B cell (primary cell): ENCODE measurements around the gene EPDR1. TPM values are rescaled to one million over a fixed set of nuclear protein-coding genes. Genes with fewer than 3 reads are reported as not detected.

Experiments used
- ATAC-seq: fragments of 200-7000 bp; cut with Tn5 transposase; one replicate; pipeline ENCODE4 v1.10.0; 2021; ENCODE audit warnings: low read depth, mild to moderate bottlenecking, moderate number of reproducible peaks, moderate library complexity
- CTCF ChIA-PET: fragments of 350-600 bp; sonication (Branson Sonifier 250); formaldehyde crosslinking; loops from one replicate; lab custom pipeline; 2021; ENCODE audit warnings: antibody characterized with exemption, inconsistent platforms; lab: Charles Lee
- POLR2A ChIA-PET: fragments of 350-600 bp; sonication (Branson Sonifier 250); formaldehyde crosslinking; loops from one replicate; lab custom pipeline; 2021; ENCODE audit warnings: antibody characterized with exemption; lab: Charles Lee
- DNase-seq: peaks from one replicate; pipeline ENCODE4 v3.0.0; 2013
- H2AFZ ChIP-seq: 2 replicates; pipeline ENCODE4 v1.6.1; 2012; ENCODE audit warnings: mild to moderate bottlenecking, low read depth, low read length; ENCODE audit not compliant: insufficient read depth, poor library complexity, severe bottlenecking
- H3K27ac ChIP-seq, 2 donors: 1 replicate in 1 of 2; 2 replicates in 1 of 2; pipeline ENCODE4 v1.5.1; 2012 to 2013; ENCODE audit warnings: low read length in 2 of 2, mild to moderate bottlenecking in 2 of 2, moderate library complexity in 1 of 2
- H3K27me3 ChIP-seq, 4 experiments: fragments of 200-600 bp in 1 of 4; sonication (generic) in 1 of 4; replicated peaks in 1 of 4; 1 replicate in 2 of 4; 2 replicates in 2 of 4; pipeline versions ENCODE4 v1.6.1 to v1.7.0; 2013 to 2016; ENCODE audit warnings: low read length in 3 of 4, mild to moderate bottlenecking in 2 of 4, mixed read lengths in 1 of 4, moderate library complexity in 1 of 4; ENCODE audit not compliant: insufficient read depth in 4 of 4, control insufficient read depth in 3 of 4; ENCODE audit errors: control extremely low read depth in 1 of 4
- H3K36me3 ChIP-seq, 2 experiments: replicated peaks in 1 of 2; 1 replicate in 1 of 2; 2 replicates in 1 of 2; pipeline versions ENCODE4 v1.6.1 to v1.7.1; 2013; ENCODE audit warnings: low read length in 1 of 2; ENCODE audit not compliant: insufficient read depth in 2 of 2, control insufficient read depth in 1 of 2; ENCODE audit errors: control extremely low read depth in 1 of 2, extremely low read depth in 1 of 2
- H3K4me1 ChIP-seq, 2 donors: fragments of 200-600 bp in 1 of 2; sonication (generic) in 1 of 2; 1 replicate in 1 of 2; 2 replicates in 1 of 2; pipeline versions ENCODE4 v1.5.1 to v1.6.1; 2013 to 2017; ENCODE audit warnings: low read length in 2 of 2; ENCODE audit not compliant: control insufficient read depth in 2 of 2, insufficient read depth in 2 of 2
- H3K4me2 ChIP-seq: replicated peaks from 2 replicates; pipeline ENCODE3; 2012; ENCODE audit warnings: mild to moderate bottlenecking, low read depth, low read length; ENCODE audit not compliant: poor library complexity, severe bottlenecking
- H3K4me3 ChIP-seq, 5 experiments: fragments of 200-600 bp in 1 of 5; sonication (generic) in 1 of 5; 1 replicate in 3 of 5; 2 replicates in 2 of 5; pipeline versions ENCODE4 v1.5.1 to v1.7.0; 2011 to 2016; ENCODE audit warnings: low read length in 4 of 5, mild to moderate bottlenecking in 4 of 5, low read depth in 2 of 5, control low read depth in 1 of 5, moderate library complexity in 1 of 5; ENCODE audit not compliant: insufficient read depth in 1 of 5; ENCODE audit errors: control extremely low read depth in 1 of 5, extremely low read depth in 1 of 5
- H3K79me2 ChIP-seq: fragments of 200-600 bp; sonication (generic); one replicate; pipeline ENCODE4 v1.6.0; 2016; ENCODE audit warnings: low read length; ENCODE audit not compliant: control insufficient read depth, insufficient read depth
- H3K9ac ChIP-seq: fragments of 200-600 bp; sonication (generic); 2 replicates; pipeline ENCODE4 v1.6.1; 2017; ENCODE audit warnings: mild to moderate bottlenecking, low read length, moderate library complexity
- H3K9me3 ChIP-seq, 3 donors: one replicate each; pipeline versions ENCODE4 v1.6.1 to v1.7.1; 2013; ENCODE audit warnings: low read length in 2 of 3; ENCODE audit not compliant: control insufficient read depth in 2 of 3, insufficient read depth in 1 of 3; ENCODE audit errors: control extremely low read depth in 1 of 3
- H4K20me1 ChIP-seq: 2 replicates; pipeline ENCODE4 v1.6.0; 2012; ENCODE audit warnings: mild to moderate bottlenecking, low read length; ENCODE audit not compliant: insufficient read depth, control insufficient read depth, poor library complexity, severe bottlenecking
- H3K27ac Mint-ChIP-seq: one replicate; pipeline ENCODE4 v1.8.0; 2021; ENCODE audit warnings: mixed read lengths
- H3K27me3 Mint-ChIP-seq: one replicate; pipeline ENCODE4 v1.8.0; 2021; ENCODE audit warnings: mixed read lengths
- H3K4me1 Mint-ChIP-seq: one replicate; pipeline ENCODE4 v1.8.0; 2021; ENCODE audit warnings: mixed read lengths
- H3K4me3 Mint-ChIP-seq: one replicate; pipeline ENCODE4 v1.8.0; 2021; ENCODE audit warnings: mixed read lengths
- H3K9me3 Mint-ChIP-seq: one replicate; pipeline ENCODE4 v1.8.0; 2022; ENCODE audit warnings: mixed read lengths; ENCODE audit not compliant: insufficient read depth
- EZH2 ChIP-seq: IDR thresholded peaks from 2 replicates; pipeline ENCODE4 v1.6.1; 2012; ENCODE audit warnings: borderline replicate concordance, low read depth, mild to moderate bottlenecking, moderate library complexity, low read length; ENCODE audit not compliant: insufficient read depth, poor library complexity, severe bottlenecking
- WGBS: methylation state at CpG from one replicate; pipeline ENCODE4 v1.1.5; 2013; ENCODE audit warnings: missing lambda C conversion rate; ENCODE audit not compliant: insufficient coverage; 5-methylcytosine and 5-hydroxymethylcytosine counted together
- intact Hi-C: fragments of 100-400 bp; cut with micrococcal nuclease; formaldehyde crosslinking; loops from one replicate; pipeline ENCODE4 v1.10.0; 2022
- polyA plus RNA-seq: library from polyadenylated mRNA; depleted of rRNA; stranded (reverse); fragments of >200 nt; gene quantifications from 2 replicates; pipeline ENCODE4 v1.2.3, GENCODE V29; 2012
- total RNA-seq, 2 donors: library from RNA; stranded (reverse); fragments of 120-200 nt in 1 of 2; gene quantifications; 1 replicate in 1 of 2; 2 replicates in 1 of 2; pipeline versions ENCODE4 v1.2.3 to v1.2.4, GENCODE V29; 2013 to 2022
- TF ChIP-seq, protein P1 (sequence below): fragments of 200-600 bp; IDR thresholded peaks from one replicate; pipeline ENCODE4 v1.8.0; 2022; ENCODE audit warnings: antibody characterized with exemption, mild to moderate bottlenecking

Gene EPDR1
- total and polyA plus RNA-seq, 2 donors (not counting 1 experiment from before 2014, with no cell fraction given), result not detected

DNA sequence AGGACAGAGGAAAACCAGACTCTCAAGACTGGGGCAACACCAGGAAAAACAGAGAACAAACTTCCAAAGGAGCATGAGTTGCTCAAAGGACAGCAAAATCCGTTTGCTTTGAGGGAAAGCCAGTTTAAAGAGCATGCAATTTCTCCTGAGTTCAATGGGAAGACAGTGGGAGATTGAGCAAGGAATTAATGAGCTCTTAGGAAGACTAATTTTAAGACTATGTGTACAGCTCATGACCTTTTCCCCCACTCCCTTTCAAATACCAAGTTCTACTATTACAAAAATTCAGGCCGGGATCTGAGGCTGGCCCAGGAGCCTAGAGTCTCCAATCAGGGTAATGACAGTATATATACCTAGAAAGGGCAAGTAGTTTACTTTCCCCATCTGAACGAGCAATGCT lies 79.2 kb downstream of the EPDR1 start:
- DNase-seq (no peak), ATAC-seq (no peak)
- no peaks in the 10 kb centered on the region for H3K9me3 Mint-ChIP-seq
- intact Hi-C loops, result no loop called here
- H3K79me2 ChIP-seq, result no peaks in the 10 kb centered on the region
- no peaks in the 10 kb centered on the region for H3K9me3 ChIP-seq
- ChIA-PET CTCF (no interaction called here), POLR2A (no interaction called here)
- no peak overlapping the region for H3K27ac ChIP-seq
- no peak for TF ChIP-seq EZH2
- TF ChIP-seq, protein P1, sequence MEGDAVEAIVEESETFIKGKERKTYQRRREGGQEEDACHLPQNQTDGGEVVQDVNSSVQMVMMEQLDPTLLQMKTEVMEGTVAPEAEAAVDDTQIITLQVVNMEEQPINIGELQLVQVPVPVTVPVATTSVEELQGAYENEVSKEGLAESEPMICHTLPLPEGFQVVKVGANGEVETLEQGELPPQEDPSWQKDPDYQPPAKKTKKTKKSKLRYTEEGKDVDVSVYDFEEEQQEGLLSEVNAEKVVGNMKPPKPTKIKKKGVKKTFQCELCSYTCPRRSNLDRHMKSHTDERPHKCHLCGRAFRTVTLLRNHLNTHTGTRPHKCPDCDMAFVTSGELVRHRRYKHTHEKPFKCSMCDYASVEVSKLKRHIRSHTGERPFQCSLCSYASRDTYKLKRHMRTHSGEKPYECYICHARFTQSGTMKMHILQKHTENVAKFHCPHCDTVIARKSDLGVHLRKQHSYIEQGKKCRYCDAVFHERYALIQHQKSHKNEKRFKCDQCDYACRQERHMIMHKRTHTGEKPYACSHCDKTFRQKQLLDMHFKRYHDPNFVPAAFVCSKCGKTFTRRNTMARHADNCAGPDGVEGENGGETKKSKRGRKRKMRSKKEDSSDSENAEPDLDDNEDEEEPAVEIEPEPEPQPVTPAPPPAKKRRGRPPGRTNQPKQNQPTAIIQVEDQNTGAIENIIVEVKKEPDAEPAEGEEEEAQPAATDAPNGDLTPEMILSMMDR, result no peak
- peaks cover 9% of the 10 kb centered on the region for H3K27me3 Mint-ChIP-seq
- no peaks in the 10 kb centered on the region for H3K4me1 ChIP-seq
- no peak overlapping the region for H2AFZ ChIP-seq
- no peak overlapping the region for H3K4me2 ChIP-seq
- H3K4me1 Mint-ChIP-seq, result no peaks in the 10 kb centered on the region
- no peak overlapping the region for H3K27ac Mint-ChIP-seq
- H3K27me3 ChIP-seq, result no peaks in the 10 kb centered on the region
- WGBS, result 83% methylated on average over 1 of the region's 3 CpGs
- no peaks in the 10 kb centered on the region for H4K20me1 ChIP-seq
- H3K36me3 ChIP-seq, result no peaks in the 10 kb centered on the region
- H3K4me3 ChIP-seq, result no peak overlapping the region
- no peak overlapping the region for H3K4me3 Mint-ChIP-seq
- no peak overlapping the region for H3K9ac ChIP-seq

DNA sequence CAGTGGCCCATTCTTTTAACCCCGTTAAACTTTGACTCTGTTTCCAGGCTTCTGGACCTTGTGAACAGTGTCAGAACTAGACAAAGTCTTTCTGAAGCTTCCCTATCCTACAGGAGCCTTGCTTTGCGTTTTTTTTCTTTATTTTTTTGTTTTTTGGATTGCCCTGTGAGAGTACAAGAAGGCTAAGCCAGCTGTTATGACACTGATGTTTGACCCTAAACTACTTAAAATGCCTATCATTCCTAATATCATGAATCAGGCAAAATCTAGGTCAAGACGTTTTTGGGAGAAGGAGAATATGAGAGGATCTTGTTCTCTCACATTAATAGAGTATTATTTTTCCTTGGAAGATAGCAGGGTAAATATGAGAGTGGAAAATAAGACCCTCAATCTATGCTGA lies 79.8 kb downstream of the EPDR1 start:
- TF ChIP-seq, protein P1, result no peak
- no peak for TF ChIP-seq EZH2
- Histone ChIP-seq H3K4me1 (no peaks in the 10 kb centered on the region), H3K36me3 (no peaks in the 10 kb centered on the region), H3K9me3 (no peaks in the 10 kb centered on the region), H3K4me2 (no peak overlapping the region), H3K27ac (no peak overlapping the region), H3K9ac (no peak overlapping the region), H4K20me1 (no peaks in the 10 kb centered on the region), H2AFZ (no peak overlapping the region), H3K79me2 (no peaks in the 10 kb centered on the region), H3K27me3 (no peaks in the 10 kb centered on the region), H3K4me3 (no peak overlapping the region)
- Mint-ChIP-seq H3K4me1 (no peaks in the 10 kb centered on the region), H3K9me3 (no peaks in the 10 kb centered on the region), H3K4me3 (no peak overlapping the region), H3K27me3 (peaks cover 9% of the 10 kb centered on the region), H3K27ac (no peak overlapping the region)
- intact Hi-C loops, result no loop called here
- ChIA-PET POLR2A (no interaction called here), CTCF (no interaction called here)
- DNase-seq, result no peak
- no peak for ATAC-seq
- 100% methylated on average over 1 of the region's 3 CpGs for WGBS

Other genes with a start within 250 kb of the EPDR1 start
- not detected in 2 replicates for gene GPR141, start 236.9 kb upstream of the EPDR1 start, total RNA-seq
- not detected in 2 replicates for gene GPR141, start 236.9 kb upstream of the EPDR1 start, polyA plus RNA-seq
- gene NME8, start 72.0 kb upstream of the EPDR1 start, total RNA-seq, result not detected in 2 replicates
- gene NME8, start 72.0 kb upstream of the EPDR1 start, polyA plus RNA-seq, result not detected in 2 replicates
- not detected in 2 replicates for gene SFRP4, start 3.8 kb upstream of the EPDR1 start, total RNA-seq
- gene SFRP4, start 3.8 kb upstream of the EPDR1 start, polyA plus RNA-seq, result not detected in 2 replicates